ENCODE results near the gene OTOP2.
A peak's percentile ranks its signal among the peaks of the same experiment; 100 is the strongest.
"Not testable (repeated sequence)": the region's sequence is repeated elsewhere in the genome, so short reads cannot be mapped to it uniquely, and the experiment has no call there.

OTOP2 gene

GRCh38 chr17:74964988-74965622 is 41.0 kb downstream of the OTOP2 start:
- no peak overlapping the region for H3K27ac ChIP-seq
- H2AFZ ChIP-seq: no peak overlapping the region
- TF ChIP-seq, protein P1, sequence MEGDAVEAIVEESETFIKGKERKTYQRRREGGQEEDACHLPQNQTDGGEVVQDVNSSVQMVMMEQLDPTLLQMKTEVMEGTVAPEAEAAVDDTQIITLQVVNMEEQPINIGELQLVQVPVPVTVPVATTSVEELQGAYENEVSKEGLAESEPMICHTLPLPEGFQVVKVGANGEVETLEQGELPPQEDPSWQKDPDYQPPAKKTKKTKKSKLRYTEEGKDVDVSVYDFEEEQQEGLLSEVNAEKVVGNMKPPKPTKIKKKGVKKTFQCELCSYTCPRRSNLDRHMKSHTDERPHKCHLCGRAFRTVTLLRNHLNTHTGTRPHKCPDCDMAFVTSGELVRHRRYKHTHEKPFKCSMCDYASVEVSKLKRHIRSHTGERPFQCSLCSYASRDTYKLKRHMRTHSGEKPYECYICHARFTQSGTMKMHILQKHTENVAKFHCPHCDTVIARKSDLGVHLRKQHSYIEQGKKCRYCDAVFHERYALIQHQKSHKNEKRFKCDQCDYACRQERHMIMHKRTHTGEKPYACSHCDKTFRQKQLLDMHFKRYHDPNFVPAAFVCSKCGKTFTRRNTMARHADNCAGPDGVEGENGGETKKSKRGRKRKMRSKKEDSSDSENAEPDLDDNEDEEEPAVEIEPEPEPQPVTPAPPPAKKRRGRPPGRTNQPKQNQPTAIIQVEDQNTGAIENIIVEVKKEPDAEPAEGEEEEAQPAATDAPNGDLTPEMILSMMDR (IDR thresholded peaks at IDR 0.05): no peak
- no peaks in the 10 kb centered on the region for H3K36me3 ChIP-seq (ENCODE audit: control insufficient read depth, insufficient read depth, low read length)
- H3K4me3 ChIP-seq (ENCODE audit: low read depth, low read length): no peak overlapping the region
- H3K27me3 ChIP-seq (ENCODE audit: control insufficient read depth, insufficient read depth, low read length): no peaks in the 10 kb centered on the region
- H3K4me2 ChIP-seq (ENCODE audit: low read length): no peak overlapping the region
- no peaks in the 10 kb centered on the region for H3K79me2 ChIP-seq
- no peak overlapping the region for H3K9ac ChIP-seq
- H3K4me1 ChIP-seq: no peaks in the 10 kb centered on the region
- no peaks in the 10 kb centered on the region for H3K9me3 ChIP-seq (ENCODE audit: control insufficient read depth, low read length)

DNA sequence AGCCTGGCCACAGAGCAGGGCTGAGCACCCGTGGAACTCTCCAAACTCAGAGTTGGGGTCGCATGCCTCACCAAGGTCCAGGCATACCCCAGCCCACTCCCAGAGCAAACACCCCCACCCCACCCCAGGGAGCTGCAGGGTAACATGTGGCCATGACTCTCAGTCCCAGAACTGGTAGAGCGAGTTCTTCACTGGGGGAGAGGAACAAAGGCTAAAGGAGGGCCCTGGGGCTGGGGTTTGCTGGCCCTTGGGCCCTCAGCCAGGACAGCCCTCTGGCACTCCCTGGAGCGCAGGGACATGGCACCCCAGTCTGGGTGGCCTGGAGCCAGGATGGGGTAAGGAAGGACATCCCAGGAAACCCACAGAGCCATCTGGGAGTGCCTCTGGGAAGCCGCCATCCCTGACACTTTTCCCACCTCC is 44.3 kb downstream of the OTOP2 start:
- Histone ChIP-seq H3K27ac (no peak overlapping the region), H3K79me2 (peaks cover 6% of the 10 kb centered on the region), H3K9ac (no peak overlapping the region), H3K4me1 (peaks cover 3% of the 10 kb centered on the region), H2AFZ (no peak overlapping the region), H3K4me3 (ENCODE audit: low read depth, low read length) (no peak overlapping the region), H3K4me2 (ENCODE audit: low read length) (no peak overlapping the region), H3K27me3 (ENCODE audit: control insufficient read depth, insufficient read depth, low read length) (no peaks in the 10 kb centered on the region), H3K36me3 (ENCODE audit: control insufficient read depth, insufficient read depth, low read length) (no peaks in the 10 kb centered on the region), H3K9me3 (ENCODE audit: control insufficient read depth, low read length) (no peaks in the 10 kb centered on the region)
- TF ChIP-seq, protein P1 (IDR thresholded peaks at IDR 0.05): no peak

DNA sequence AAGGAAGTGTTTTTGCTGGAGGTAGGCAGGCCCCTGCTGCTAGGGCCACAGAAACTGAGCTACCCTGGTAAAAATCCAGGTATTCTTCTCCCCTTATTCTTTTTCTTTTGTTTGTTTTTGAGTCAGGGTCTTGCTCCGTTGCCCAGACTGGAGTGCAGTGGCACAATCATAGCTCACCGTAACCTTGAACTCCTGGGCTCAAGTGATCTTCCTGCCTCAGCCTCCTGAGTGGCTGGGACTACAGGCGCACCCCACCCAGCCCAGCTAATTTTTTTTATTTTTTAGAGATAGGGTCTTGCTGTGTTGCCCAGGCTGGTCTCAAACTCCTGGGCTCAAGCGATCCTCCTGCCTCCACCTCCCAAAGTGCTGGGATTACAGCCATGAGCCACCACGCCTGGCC is 45.4 kb downstream of the OTOP2 start:
- not testable (repeated sequence) for H3K27ac ChIP-seq; H2AFZ ChIP-seq; H3K4me3 ChIP-seq (ENCODE audit: low read depth, low read length); H3K9ac ChIP-seq; H3K9me3 ChIP-seq (ENCODE audit: control insufficient read depth, low read length); H3K79me2 ChIP-seq; H3K4me2 ChIP-seq (ENCODE audit: low read length); H3K36me3 ChIP-seq (ENCODE audit: control insufficient read depth, insufficient read depth, low read length); H3K4me1 ChIP-seq; H3K27me3 ChIP-seq (ENCODE audit: control insufficient read depth, insufficient read depth, low read length)

GRCh38 chr17:74970395-74970794 is 46.3 kb downstream of the OTOP2 start:
- Histone ChIP-seq H3K4me1 (peaks cover 3% of the 10 kb centered on the region), H3K36me3 (ENCODE audit: control insufficient read depth, insufficient read depth, low read length) (no peaks in the 10 kb centered on the region), H3K27ac (no peak overlapping the region), H3K27me3 (ENCODE audit: control insufficient read depth, insufficient read depth, low read length) (no peaks in the 10 kb centered on the region), H2AFZ (no peak overlapping the region), H3K9ac (no peak overlapping the region), H3K4me3 (ENCODE audit: low read depth, low read length) (peak overlapping the region; percentile 33), H3K79me2 (peaks cover 6% of the 10 kb centered on the region), H3K4me2 (ENCODE audit: low read length) (peak overlapping the region; percentile 22), H3K9me3 (ENCODE audit: control insufficient read depth, low read length) (no peaks in the 10 kb centered on the region)
- TF ChIP-seq, protein P1 (IDR thresholded peaks at IDR 0.05): no peak

- Histone ChIP-seq H3K27ac (no peak overlapping the region), H3K9me3 (ENCODE audit: control insufficient read depth, low read length) (no peaks in the 10 kb centered on the region), H3K9ac (no peak overlapping the region), H3K79me2 (peaks cover 6% of the 10 kb centered on the region), H3K4me1 (peaks cover 3% of the 10 kb centered on the region), H3K36me3 (ENCODE audit: control insufficient read depth, insufficient read depth, low read length) (no peaks in the 10 kb centered on the region), H2AFZ (peak overlapping the region; percentile 93), H3K27me3 (ENCODE audit: control insufficient read depth, insufficient read depth, low read length) (no peaks in the 10 kb centered on the region), H3K4me3 (ENCODE audit: low read depth, low read length) (peak overlapping the region; percentile 68), H3K4me2 (ENCODE audit: low read length) (peak overlapping the region; percentile 88)
- TF ChIP-seq, protein P1 (IDR thresholded peaks at IDR 0.05): no peak
These were observed 47.2 kb downstream of the OTOP2 start for GRCh38 chr17:74971069-74971841.
